ENCODE measurements around the gene NUPR1.

DNA sequence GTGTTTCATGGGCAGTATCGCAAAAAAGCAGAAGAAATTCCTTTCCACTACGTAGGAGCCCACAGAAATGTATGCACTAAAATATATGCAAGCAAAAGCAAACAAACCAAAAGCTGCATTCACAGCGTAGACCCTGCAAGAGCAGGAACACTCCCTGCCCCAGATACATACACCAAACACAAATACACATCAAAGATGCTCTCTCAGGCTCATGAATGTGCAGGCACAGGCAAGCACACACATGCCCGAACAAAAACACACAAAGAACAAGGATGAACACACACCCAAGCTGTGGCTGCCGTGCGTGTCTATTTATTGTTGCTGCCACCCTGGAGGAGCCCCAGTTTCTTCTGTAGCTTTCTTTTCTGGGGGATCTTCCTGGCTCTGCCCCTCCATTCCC, 1.7 kb downstream of the NUPR1 start:
- TF ChIP-seq, protein P1, sequence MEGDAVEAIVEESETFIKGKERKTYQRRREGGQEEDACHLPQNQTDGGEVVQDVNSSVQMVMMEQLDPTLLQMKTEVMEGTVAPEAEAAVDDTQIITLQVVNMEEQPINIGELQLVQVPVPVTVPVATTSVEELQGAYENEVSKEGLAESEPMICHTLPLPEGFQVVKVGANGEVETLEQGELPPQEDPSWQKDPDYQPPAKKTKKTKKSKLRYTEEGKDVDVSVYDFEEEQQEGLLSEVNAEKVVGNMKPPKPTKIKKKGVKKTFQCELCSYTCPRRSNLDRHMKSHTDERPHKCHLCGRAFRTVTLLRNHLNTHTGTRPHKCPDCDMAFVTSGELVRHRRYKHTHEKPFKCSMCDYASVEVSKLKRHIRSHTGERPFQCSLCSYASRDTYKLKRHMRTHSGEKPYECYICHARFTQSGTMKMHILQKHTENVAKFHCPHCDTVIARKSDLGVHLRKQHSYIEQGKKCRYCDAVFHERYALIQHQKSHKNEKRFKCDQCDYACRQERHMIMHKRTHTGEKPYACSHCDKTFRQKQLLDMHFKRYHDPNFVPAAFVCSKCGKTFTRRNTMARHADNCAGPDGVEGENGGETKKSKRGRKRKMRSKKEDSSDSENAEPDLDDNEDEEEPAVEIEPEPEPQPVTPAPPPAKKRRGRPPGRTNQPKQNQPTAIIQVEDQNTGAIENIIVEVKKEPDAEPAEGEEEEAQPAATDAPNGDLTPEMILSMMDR (optimal IDR thresholded peaks at IDR 0.05 in 1 of 3, IDR thresholded peaks at IDR 0.05 in 1 of 3, conservative IDR thresholded peaks at IDR 0.05 in 1 of 3; ENCODE audit: extremely low read depth in 1 of 3, insufficient read depth in 2 of 3, low read length in 3 of 3), result no peak
- no peak for TF ChIP-seq EZH2 (IDR thresholded peaks at IDR 0.05; ENCODE audit: low read length)
